HCT116 (cell line): ENCODE results near the gene UBE2S. TPM values are rescaled to one million over a fixed set of nuclear protein-coding genes. Genes with fewer than 3 reads are reported as not detected.

Source experiments
- ATAC-seq: fragments of 200-7000 bp; cut with Tn5 transposase; 2 replicates; pipeline ENCODE4 v1.9.1; 2020; ENCODE audit warnings: mild to moderate bottlenecking, moderate library complexity
- BruUV-seq: library from RNA; stranded (reverse); fragments of 400-500 nt; replicated peaks from 2 replicates; lab custom pipeline; 2021; lab: Mats Ljungman, UMichigan
- CTCF ChIA-PET: fragments of 300-600 bp; sonication (Branson Sonifier 250); formaldehyde crosslinking; loops from one replicate; lab custom pipeline; 2021; ENCODE audit warnings: antibody characterized with exemption; lab: Charles Lee
- POLR2A ChIA-PET: fragments of 300-600, 350-600 bp; sonication (Branson Sonifier 250); formaldehyde crosslinking; loops from one replicate; lab custom pipeline; 2021; ENCODE audit warnings: antibody characterized with exemption; lab: Charles Lee
- RAD21 ChIA-PET, 2 experiments: fragments of 300-600 bp; sonication (Branson Sonifier 250); formaldehyde crosslinking; loops; one replicate each; lab custom pipeline; 2023; ENCODE audit warnings: low total read pairs in 2 of 2; ENCODE audit not compliant: uncharacterized antibody in 2 of 2, unreplicated experiment in 2 of 2, low non-redundant PET in 1 of 2; lab: Charles Lee
- DNase-seq: peaks from one replicate; pipeline ENCODE4 v3.0.0-alpha.2; 2010; ENCODE audit warnings: low read depth, low spot score
- H2AFZ ChIP-seq: fragments of 200-600 bp; shearing (Covaris generic), sonication (generic); 2 replicates; pipeline ENCODE4 v1.6.1; 2017; ENCODE audit warnings: low read depth, mixed run types, mixed read lengths, antibody characterized with exemption, low read length; ENCODE audit not compliant: poor library complexity, severe bottlenecking
- H3K27ac ChIP-seq: 2 replicates; pipeline ENCODE4 v1.5.1; 2012; ENCODE audit warnings: low read depth, low read length
- H3K27me3 ChIP-seq: fragments of 200-600 bp; sonication (generic); 2 replicates; pipeline ENCODE4 v1.6.1; 2016; ENCODE audit warnings: mixed run types, low read length, mixed read lengths; ENCODE audit not compliant: insufficient read depth
- H3K36me3 ChIP-seq, 2 experiments: fragments of 200-500 bp in 1 of 2; fragments of 200-600 bp in 1 of 2; sonication (Bioruptor generic) in 1 of 2; sonication (generic) in 1 of 2; 2 replicates each; pipeline versions ENCODE4 v1.5.1 to v1.6.1; 2014 to 2016; ENCODE audit warnings: low read length in 2 of 2, inconsistent platforms in 1 of 2, mixed read lengths in 1 of 2, mixed run types in 1 of 2; ENCODE audit not compliant: insufficient read depth in 2 of 2, control insufficient read depth in 1 of 2
- H3K4me1 ChIP-seq, 2 experiments: fragments of 200-600 bp in 1 of 2; sonication (generic) in 1 of 2; 2 replicates each; pipeline versions ENCODE4 v1.5.1 to v1.6.1; 2012 to 2017; ENCODE audit warnings: low read length in 2 of 2, inconsistent platforms in 1 of 2, mild to moderate bottlenecking in 1 of 2, mixed read lengths in 1 of 2, mixed run types in 1 of 2, moderate library complexity in 1 of 2; ENCODE audit not compliant: insufficient read depth in 2 of 2, control insufficient read depth in 1 of 2
- H3K4me2 ChIP-seq: fragments of 200-600 bp; sonication (generic); 2 replicates; pipeline ENCODE4 v1.6.1; 2017; ENCODE audit warnings: mixed run types, low read length, mixed read lengths
- H3K4me3 ChIP-seq, 2 experiments: fragments of 200-600 bp in 1 of 2; sonication (generic) in 1 of 2; replicated peaks in 1 of 2; 2 replicates each; pipeline ENCODE4 v1.5.1; 2011 to 2016; ENCODE audit warnings: low read length in 2 of 2, control low read depth in 1 of 2, low read depth in 1 of 2, mild to moderate bottlenecking in 1 of 2, mixed read lengths in 1 of 2, mixed run types in 1 of 2
- H3K79me2 ChIP-seq: fragments of 200-600 bp; sonication (generic); 2 replicates; pipeline ENCODE4 v1.6.1; 2017; ENCODE audit warnings: mild to moderate bottlenecking, mixed run types, low read length, moderate library complexity, mixed read lengths; ENCODE audit not compliant: insufficient read depth
- H3K9ac ChIP-seq: fragments of 200-600 bp; sonication (generic); 2 replicates; pipeline ENCODE4 v1.6.1; 2016; ENCODE audit warnings: low read length, mixed read lengths
- H3K9me2 ChIP-seq: fragments of 200-600 bp; sonication (generic), shearing (Covaris generic); 2 replicates; pipeline ENCODE4 v1.6.1; 2017; ENCODE audit warnings: mixed run types, mild to moderate bottlenecking, moderate library complexity; ENCODE audit not compliant: insufficient read depth
- H3K9me3 ChIP-seq, 2 experiments: fragments of 200-500 bp in 1 of 2; fragments of 200-600 bp in 1 of 2; sonication (Bioruptor generic) in 1 of 2; sonication (generic) in 1 of 2; 2 replicates each; pipeline ENCODE4 v1.6.1; 2014 to 2017; ENCODE audit warnings: low read length in 2 of 2, mixed read lengths in 2 of 2, inconsistent platforms in 1 of 2, low read depth in 1 of 2, mild to moderate bottlenecking in 1 of 2, mixed run types in 1 of 2, moderate library complexity in 1 of 2; ENCODE audit not compliant: control insufficient read depth in 1 of 2, insufficient read depth in 1 of 2
- H4K20me1 ChIP-seq: fragments of 200-600 bp; sonication (generic), shearing (Covaris generic); 2 replicates; pipeline ENCODE4 v1.6.1; 2017; ENCODE audit warnings: mixed run types, mild to moderate bottlenecking, moderate library complexity; ENCODE audit not compliant: insufficient read depth
- MAX ChIP-seq: IDR thresholded peaks from 2 replicates; pipeline ENCODE4 v1.6.1; 2012
- REST ChIP-seq: IDR thresholded peaks from 2 replicates; pipeline ENCODE4 v1.6.1; 2012; ENCODE audit warnings: low read depth
- ZBTB33 ChIP-seq: IDR thresholded peaks from 2 replicates; pipeline ENCODE4 v1.6.1; 2011; ENCODE audit warnings: mild to moderate bottlenecking, low read length, moderate library complexity; ENCODE audit not compliant: insufficient replicate concordance; ENCODE audit errors: extremely low read depth
- ZNF274 ChIP-seq: fragments of 200-500 bp; sonication (Bioruptor generic); IDR thresholded peaks from 2 replicates; pipeline ENCODE4 v1.6.1; 2014; ENCODE audit warnings: mild to moderate bottlenecking, low read depth, low read length, inconsistent platforms
- intact Hi-C: fragments of 100-400 bp; cut with micrococcal nuclease; formaldehyde crosslinking; loops from 2 replicates; pipeline ENCODE4 v1.10.0; 2022
- total RNA-seq: library from RNA; stranded (reverse); gene quantifications from one replicate; pipeline ENCODE4 v1.2.1, GENCODE V29; 2021; ENCODE audit not compliant: unreplicated experiment

The UBE2S gene
- total RNA-seq, 1 experiment from 2014 or later: 515 TPM

- ATAC-seq: no peak
- intact Hi-C loops: no loop called here
- Histone ChIP-seq H3K79me2 (no peaks in the 10 kb centered on the region), H3K4me1 (peaks cover 3 to 17% of the 10 kb centered on the region in 2 experiments; a peak in 3 of 4 replicates), H3K27ac (no peak overlapping the region)
- no TSS peak for BruUV-seq
- no peak for DNase-seq
- TF ChIP-seq REST (no peak), ZBTB33 (no peak), ZNF274 (no peak), MAX (no peak)
- TF ChIP-seq, all 23 proteins: peak for 0
- Histone ChIP-seq H3K4me2 (no peak overlapping the region), H3K9me2 (no peaks in the 10 kb centered on the region), H3K9ac (no peak overlapping the region), H2AFZ (no peak overlapping the region), H3K36me3 (no peaks in the 10 kb centered on the region), H3K27me3 (no peaks in the 10 kb centered on the region), H4K20me1 (no peaks in the 10 kb centered on the region), H3K4me3 (no peak overlapping the region), H3K9me3 (no peaks in the 10 kb centered on the region)
- RAD21 ChIA-PET: no interaction called here
- CTCF ChIA-PET: no interaction called here
- POLR2A ChIA-PET: no interaction called here
Measured at GRCh38 chr19:55365245-55365644, 42.3 kb downstream of the UBE2S start.
